Liver (tissue), 3 donors: Measurements from ENCODE around the gene CELF5.

Experiments used
- CTCF ChIP-seq: fragments of 150-350 bp; IDR thresholded peaks from 2 replicates; pipeline ENCODE4 v1.5.1; 2017; ENCODE audit warnings: improper control_type of control experiment, low read depth, low read length; ENCODE audit not compliant: missing input control
- FOXA2 ChIP-seq: IDR thresholded peaks from 2 replicates; pipeline ENCODE4 v1.6.1; 2016; ENCODE audit warnings: antibody characterized with exemption
- GABPA ChIP-seq, 2 donors: IDR thresholded peaks in 1 of 2; conservative IDR thresholded peaks in 1 of 2; 2 replicates each; pipeline ENCODE4 v1.6.1; 2016; ENCODE audit warnings: antibody characterized with exemption in 2 of 2, mild to moderate bottlenecking in 1 of 2, moderate library complexity in 1 of 2
- HNF4G ChIP-seq: IDR thresholded peaks from 2 replicates; pipeline ENCODE4 v1.6.1; 2016; ENCODE audit warnings: antibody characterized with exemption
- MAX ChIP-seq: IDR thresholded peaks from 2 replicates; pipeline ENCODE4 v1.6.1; 2016; ENCODE audit warnings: antibody characterized with exemption
- REST ChIP-seq: IDR thresholded peaks from 2 replicates; pipeline ENCODE4 v1.6.1; 2016; ENCODE audit warnings: antibody characterized with exemption, mild to moderate bottlenecking
- SP1 ChIP-seq: IDR thresholded peaks from 2 replicates; pipeline ENCODE4 v1.6.1; 2018; ENCODE audit warnings: antibody characterized with exemption, mild to moderate bottlenecking
- YY1 ChIP-seq: IDR thresholded peaks from 2 replicates; pipeline ENCODE4 v1.6.1; 2016; ENCODE audit warnings: antibody characterized with exemption, mild to moderate bottlenecking
- donor health status: healthy.
- donor health status: healthy.

- TF ChIP-seq CTCF (no peak), FOXA2 (no peak), MAX (no peak), GABPA (IDR thresholded peaks at IDR 0.05 in 1 of 2, conservative IDR thresholded peaks at IDR 0.05 in 1 of 2) (no peak), REST (no peak), YY1 (no peak), SP1 (no peak), HNF4G (no peak)
These were observed 7.6 kb upstream of the CELF5 start for GRCh38 chr19:3216874-3217273.
